Breast epithelium (tissue), 3 donors: ENCODE data around the gene SERPINA9.

Experiments
- CTCF ChIP-seq, 3 donors: fragments of 450-650 bp; IDR thresholded peaks; one replicate each; pipeline ENCODE4 v1.5.1; 2016 to 2017; ENCODE audit warnings: antibody characterized with exemption in 3 of 3, mild to moderate bottlenecking in 3 of 3, moderate library complexity in 3 of 3
- POLR2A ChIP-seq: fragments of 450-650 bp; IDR thresholded peaks from one replicate; pipeline ENCODE4 v1.6.1; 2016; ENCODE audit warnings: antibody characterized with exemption, mild to moderate bottlenecking, moderate library complexity

- TF ChIP-seq POLR2A (no peak), CTCF (IDR thresholded peaks at IDR 0.05) (no peak)
Measured at GRCh38 chr14:94483071-94483451, 7.1 kb upstream of the SERPINA9 start.
